WTC11 (cell line): ENCODE measurements around the gene DHRSX. TPM values are rescaled to one million over a fixed set of nuclear protein-coding genes. Genes with fewer than 3 reads are reported as not detected.

ENCODE experiments used
- ATAC-seq: fragments of 200-7000 bp; cut with Tn5 transposase; 2 replicates; pipeline ENCODE4 v1.10.0; 2021; ENCODE audit warnings: mild to moderate bottlenecking, moderate library complexity
- CTCF ChIA-PET: fragments of 300-600 bp; sonication (Branson Sonifier 250); formaldehyde crosslinking; loops from one replicate; lab custom pipeline; 2021; ENCODE audit warnings: antibody characterized with exemption; lab: Charles Lee
- POLR2A ChIA-PET: fragments of 350-600 bp; sonication (Branson Sonifier 250); formaldehyde crosslinking; loops from one replicate; lab custom pipeline; 2021; ENCODE audit warnings: antibody characterized with exemption; lab: Charles Lee
- DNase-seq: peaks from one replicate; pipeline ENCODE4 v3.0.0; 2021; ENCODE audit warnings: low spot score
- H3K27ac Mint-ChIP-seq: 2 replicates; pipeline ENCODE4 v1.8.0; 2021; ENCODE audit warnings: mixed read lengths
- H3K27me3 Mint-ChIP-seq: 2 replicates; pipeline ENCODE4 v1.8.0; 2021; ENCODE audit warnings: low read depth, mild to moderate bottlenecking, moderate library complexity, mixed read lengths
- H3K36me3 Mint-ChIP-seq: 2 replicates; pipeline ENCODE4 v1.8.0; 2021; ENCODE audit warnings: mixed read lengths
- H3K4me1 Mint-ChIP-seq: 2 replicates; pipeline ENCODE4 v1.8.0; 2022; ENCODE audit warnings: mixed read lengths
- H3K4me3 Mint-ChIP-seq: 2 replicates; pipeline ENCODE4 v1.8.0; 2021; ENCODE audit warnings: mild to moderate bottlenecking, moderate library complexity, mixed read lengths
- H3K9me3 Mint-ChIP-seq: 2 replicates; pipeline ENCODE4 v1.8.0; 2021; ENCODE audit warnings: mixed read lengths
- ATF1 ChIP-seq: sonication (generic); formaldehyde crosslinking; IDR thresholded peaks from 2 replicates; pipeline ENCODE4 v1.8.1; 2023; ENCODE audit warnings: mild to moderate bottlenecking, moderate library complexity, missing genetic modification reagents
- CDX4 ChIP-seq: fragments of 250-450 bp; sonication (Bioruptor Pico); IDR thresholded peaks from 2 replicates; pipeline ENCODE4 v1.9.0; 2021; ENCODE audit warnings: moderate library complexity, mild to moderate bottlenecking, inconsistent platforms, borderline replicate concordance
- CREB1 ChIP-seq: sonication (generic); formaldehyde crosslinking; IDR thresholded peaks from 2 replicates; pipeline ENCODE4 v1.8.0; 2023; ENCODE audit warnings: mild to moderate bottlenecking, missing genetic modification reagents
- ELF4 ChIP-seq: sonication (generic); formaldehyde crosslinking; IDR thresholded peaks from 2 replicates; pipeline ENCODE4 v1.8.1; 2022; ENCODE audit warnings: low read depth, mild to moderate bottlenecking, moderate library complexity, missing genetic modification reagents
- EMX1 ChIP-seq: fragments of 250-450 bp; sonication (Bioruptor Pico); IDR thresholded peaks from 2 replicates; pipeline ENCODE4 v1.8.0; 2021; ENCODE audit warnings: mild to moderate bottlenecking
- ESRRA ChIP-seq: sonication (generic); formaldehyde crosslinking; IDR thresholded peaks from 2 replicates; pipeline ENCODE4 v1.8.1; 2022; ENCODE audit warnings: mild to moderate bottlenecking, missing genetic modification reagents, borderline replicate concordance
- ETV6 ChIP-seq: sonication (generic); formaldehyde crosslinking; IDR thresholded peaks from 2 replicates; pipeline ENCODE4 v1.8.1; 2022; ENCODE audit warnings: mild to moderate bottlenecking, missing genetic modification reagents
- IRF2 ChIP-seq: sonication (generic); formaldehyde crosslinking; IDR thresholded peaks from 2 replicates; pipeline ENCODE4 v1.8.0; 2022; ENCODE audit warnings: low read depth, missing genetic modification reagents, borderline replicate concordance
- JUN ChIP-seq: sonication (generic); formaldehyde crosslinking; IDR thresholded peaks from 2 replicates; pipeline ENCODE4 v1.8.0; 2023; ENCODE audit warnings: mild to moderate bottlenecking, missing genetic modification reagents
- KAT7 ChIP-seq: sonication (generic); formaldehyde crosslinking; IDR thresholded peaks from 2 replicates; pipeline ENCODE4 v1.8.1; 2023; ENCODE audit warnings: missing genetic modification reagents, mild to moderate bottlenecking, borderline replicate concordance
- MLX ChIP-seq: sonication (generic); formaldehyde crosslinking; IDR thresholded peaks from 2 replicates; pipeline ENCODE4 v1.8.1; 2023; ENCODE audit warnings: mild to moderate bottlenecking, missing genetic modification reagents, moderate library complexity
- MXD4 ChIP-seq: fragments of 250-450 bp; sonication (Bioruptor Pico); IDR thresholded peaks from 2 replicates; pipeline ENCODE4 v1.8.0; 2021; ENCODE audit warnings: mild to moderate bottlenecking, moderate library complexity, borderline replicate concordance
- MYBL2 ChIP-seq: sonication (generic); formaldehyde crosslinking; IDR thresholded peaks from 2 replicates; pipeline ENCODE4 v1.8.1; 2023; ENCODE audit warnings: mild to moderate bottlenecking, moderate library complexity, missing genetic modification reagents
- NFE2L1 ChIP-seq: sonication (generic); formaldehyde crosslinking; IDR thresholded peaks from 2 replicates; pipeline ENCODE4 v1.8.1; 2023; ENCODE audit warnings: missing genetic modification reagents
- RORB ChIP-seq: fragments of 250-450 bp; sonication (Bioruptor Pico); IDR thresholded peaks from 2 replicates; pipeline ENCODE4 v1.9.0; 2021; ENCODE audit warnings: mild to moderate bottlenecking
- SOX15 ChIP-seq: fragments of 250-450 bp; sonication (Bioruptor Pico); IDR thresholded peaks from 2 replicates; pipeline ENCODE4 v1.9.0; 2021; ENCODE audit warnings: mild to moderate bottlenecking
- TCF7 ChIP-seq: sonication (generic); formaldehyde crosslinking; IDR thresholded peaks from 2 replicates; pipeline ENCODE4 v1.8.0; 2022; ENCODE audit warnings: mild to moderate bottlenecking, low read depth, missing genetic modification reagents, moderate library complexity
- ZBTB21 ChIP-seq: sonication (generic); formaldehyde crosslinking; IDR thresholded peaks from 2 replicates; pipeline ENCODE4 v1.8.1; 2023; ENCODE audit warnings: mild to moderate bottlenecking, missing genetic modification reagents, borderline replicate concordance
- ZNF416 ChIP-seq: fragments of 250-450 bp; sonication (Bioruptor Pico); IDR thresholded peaks from 2 replicates; pipeline ENCODE4 v1.9.0; 2021; ENCODE audit warnings: mild to moderate bottlenecking, inconsistent platforms
- ZNF532 ChIP-seq: fragments of 250-450 bp; sonication (Bioruptor Pico); IDR thresholded peaks from 2 replicates; pipeline ENCODE4 v1.9.0; 2021; ENCODE audit warnings: mild to moderate bottlenecking, borderline replicate concordance
- total RNA-seq: library from RNA; stranded (reverse); gene quantifications from 3 replicates; pipeline ENCODE4 v1.2.3, GENCODE V29; 2021
- TF ChIP-seq, protein P1 (sequence below): sonication (generic); formaldehyde crosslinking; IDR thresholded peaks from 2 replicates; pipeline ENCODE4 v1.8.1; 2022; ENCODE audit warnings: mild to moderate bottlenecking, missing genetic modification reagents, moderate library complexity, borderline replicate concordance
- TF ChIP-seq, protein P2 (sequence below): sonication (generic); formaldehyde crosslinking; IDR thresholded peaks from 2 replicates; pipeline ENCODE4 v1.8.0; 2022; ENCODE audit warnings: mild to moderate bottlenecking, missing genetic modification reagents

The DHRSX gene
- total RNA-seq, 1 experiment from 2014 or later: 28.2 TPM

DNA sequence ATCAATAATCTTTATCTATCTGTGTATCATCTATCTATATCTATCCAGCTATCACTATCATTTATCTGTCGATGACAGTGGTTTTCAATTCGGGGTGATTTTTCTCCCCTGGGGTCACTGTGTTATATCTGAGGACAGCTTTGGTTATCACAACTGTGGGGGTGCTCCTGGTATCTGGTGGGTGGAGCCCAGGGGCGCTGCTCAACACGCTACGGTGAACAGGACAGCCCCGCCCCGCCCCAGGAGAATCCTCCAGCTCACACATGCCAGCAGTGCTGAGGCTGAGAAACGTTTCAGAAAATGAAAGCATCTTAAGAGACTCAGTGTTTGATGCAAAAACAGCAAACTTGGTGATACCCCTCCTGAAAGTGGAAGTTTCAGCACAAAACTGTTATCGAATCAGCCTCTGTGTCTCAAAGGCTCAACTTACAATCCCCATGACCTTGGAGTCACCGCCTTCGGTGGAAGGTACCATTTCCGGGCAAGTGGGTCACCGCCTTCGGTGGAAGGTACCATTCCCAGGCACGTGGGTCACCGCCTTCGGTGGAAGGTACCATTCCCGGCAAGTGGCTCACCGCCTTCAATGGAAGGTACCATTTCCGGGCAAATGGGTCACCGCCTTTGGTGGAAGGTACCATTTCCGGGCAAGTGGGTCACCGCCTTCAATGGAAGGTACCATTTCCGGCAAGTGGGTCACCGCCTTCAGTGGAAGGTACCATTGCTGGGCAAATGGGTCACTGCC lies 315.3 kb downstream of the DHRSX start:
- peak; percentile 43 for DNase-seq

DNA sequence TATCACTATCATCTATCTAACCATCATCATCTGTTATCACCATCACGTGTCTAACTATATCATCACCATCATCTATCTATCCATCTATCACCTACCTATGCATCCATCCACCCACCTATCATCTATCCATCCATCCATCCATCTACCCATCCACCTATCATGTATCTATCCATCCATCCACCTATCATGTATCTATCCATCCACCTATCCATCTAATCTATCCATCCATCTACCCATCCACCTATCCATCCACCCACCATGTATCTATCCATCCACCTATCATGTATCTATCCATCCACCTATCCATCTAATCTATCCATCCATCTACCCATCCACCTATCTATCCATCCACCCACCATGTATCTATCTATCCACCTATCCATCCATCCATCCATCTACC lies 316.7 kb downstream of the DHRSX start:
- no peaks in the 10 kb centered on the region for H3K27me3 Mint-ChIP-seq
- H3K4me3 Mint-ChIP-seq: no peak overlapping the region
- POLR2A ChIA-PET: no interaction called here
- H3K4me1 Mint-ChIP-seq: peaks cover 21% of the 10 kb centered on the region
- DNase-seq: no peak
- peaks cover 9% of the 10 kb centered on the region for H3K36me3 Mint-ChIP-seq
- CTCF ChIA-PET: no interaction called here
- no peak for ATAC-seq
- H3K9me3 Mint-ChIP-seq: peaks cover 5% of the 10 kb centered on the region; the same call in 1 of the 2 replicates
- no peak overlapping the region for H3K27ac Mint-ChIP-seq
- TF ChIP-seq IRF2 (CRISPR knock-in tag) (no peak), SOX15 (no peak), MLX (CRISPR knock-in tag) (no peak), CREB1 (CRISPR knock-in tag) (no peak), NFE2L1 (no peak), MXD4 (CRISPR knock-in tag) (no peak), ZBTB21 (no peak), RORB (CRISPR knock-in tag) (no peak), KAT7 (CRISPR knock-in tag) (no peak), ELF4 (no peak), ATF1 (CRISPR knock-in tag) (no peak), JUN (CRISPR knock-in tag) (no peak), EMX1 (CRISPR knock-in tag) (no peak), ZNF532 (CRISPR knock-in tag) (no peak)
- TF ChIP-seq, protein P1, sequence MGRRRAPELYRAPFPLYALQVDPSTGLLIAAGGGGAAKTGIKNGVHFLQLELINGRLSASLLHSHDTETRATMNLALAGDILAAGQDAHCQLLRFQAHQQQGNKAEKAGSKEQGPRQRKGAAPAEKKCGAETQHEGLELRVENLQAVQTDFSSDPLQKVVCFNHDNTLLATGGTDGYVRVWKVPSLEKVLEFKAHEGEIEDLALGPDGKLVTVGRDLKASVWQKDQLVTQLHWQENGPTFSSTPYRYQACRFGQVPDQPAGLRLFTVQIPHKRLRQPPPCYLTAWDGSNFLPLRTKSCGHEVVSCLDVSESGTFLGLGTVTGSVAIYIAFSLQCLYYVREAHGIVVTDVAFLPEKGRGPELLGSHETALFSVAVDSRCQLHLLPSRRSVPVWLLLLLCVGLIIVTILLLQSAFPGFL (CRISPR knock-in tag): no peak
- TF ChIP-seq, all 79 proteins: peak for 0

More for the DNA sequence above, 315.3 kb downstream of the DHRSX start:
- POLR2A ChIA-PET: no interaction called here
- no peaks in the 10 kb centered on the region for H3K27me3 Mint-ChIP-seq
- H3K27ac Mint-ChIP-seq: no peak overlapping the region
- peaks cover 9% of the 10 kb centered on the region for H3K9me3 Mint-ChIP-seq
- peaks cover 9% of the 10 kb centered on the region for H3K36me3 Mint-ChIP-seq
- H3K4me3 Mint-ChIP-seq: no peak overlapping the region
- H3K4me1 Mint-ChIP-seq: peaks cover 21% of the 10 kb centered on the region
- ATAC-seq: no peak
- CTCF ChIA-PET: no interaction called here
- TF ChIP-seq ZNF416 (CRISPR knock-in tag): no peak
- TF ChIP-seq CDX4 (CRISPR knock-in tag): no peak
- no peak for TF ChIP-seq TCF7 (CRISPR knock-in tag)
- TF ChIP-seq, protein P2, sequence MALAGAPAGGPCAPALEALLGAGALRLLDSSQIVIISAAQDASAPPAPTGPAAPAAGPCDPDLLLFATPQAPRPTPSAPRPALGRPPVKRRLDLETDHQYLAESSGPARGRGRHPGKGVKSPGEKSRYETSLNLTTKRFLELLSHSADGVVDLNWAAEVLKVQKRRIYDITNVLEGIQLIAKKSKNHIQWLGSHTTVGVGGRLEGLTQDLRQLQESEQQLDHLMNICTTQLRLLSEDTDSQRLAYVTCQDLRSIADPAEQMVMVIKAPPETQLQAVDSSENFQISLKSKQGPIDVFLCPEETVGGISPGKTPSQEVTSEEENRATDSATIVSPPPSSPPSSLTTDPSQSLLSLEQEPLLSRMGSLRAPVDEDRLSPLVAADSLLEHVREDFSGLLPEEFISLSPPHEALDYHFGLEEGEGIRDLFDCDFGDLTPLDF (CRISPR knock-in tag): no peak
- TF ChIP-seq MYBL2 (CRISPR knock-in tag): no peak
- 0 out of 2 replicates have a peak, but pooled peaks have one; percentile 36 for TF ChIP-seq ESRRA
- TF ChIP-seq ETV6 (CRISPR knock-in tag): no peak
